Astrocyte of the spinal cord (primary cell): ENCODE measurements around the gene C5orf22.
"Not testable (repeated sequence)": the region's sequence is repeated elsewhere in the genome, so short reads cannot be mapped to it uniquely, and the experiment has no call there.

Experiments
- DNase-seq: peaks from one replicate; pipeline ENCODE4 v3.0.0; 2011; ENCODE audit warnings: low read depth, low spot score
- H3K4me3 ChIP-seq: 2 replicates; pipeline ENCODE4 v1.5.1; 2011; ENCODE audit warnings: low read depth, mild to moderate bottlenecking, low read length, moderate library complexity
- in situ Hi-C: cut with HindIII; loops from 2 replicates; pipeline ENCODE4 v1.10.0; 2017; ENCODE audit warnings: low sequenced_read_pairs
- TF ChIP-seq, protein P1 (sequence below): IDR thresholded peaks from 2 replicates; pipeline ENCODE4 v1.5.1; 2012; ENCODE audit warnings: low read depth, mild to moderate bottlenecking, low read length, inconsistent platforms

Gene C5orf22

DNA sequence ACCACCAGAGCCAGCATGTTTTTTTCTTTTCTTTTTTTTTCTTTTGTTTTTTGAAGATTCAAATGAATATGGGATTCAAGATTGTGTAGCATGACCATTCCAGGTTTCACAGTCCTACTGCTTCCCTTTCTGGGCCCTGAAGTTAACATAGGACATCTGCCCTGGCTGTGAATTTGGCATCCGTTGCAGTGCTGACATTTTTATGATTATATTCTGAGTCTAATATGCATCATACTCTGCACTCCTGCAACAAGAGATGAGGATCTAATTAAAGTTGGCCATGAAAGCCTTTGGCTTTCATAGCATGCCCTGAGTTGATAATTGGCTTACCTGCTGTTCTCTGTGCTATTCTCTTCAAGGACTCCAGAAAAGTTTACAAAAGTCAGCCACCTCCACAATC, 29.8 kb downstream of the C5orf22 start:
- DNase-seq, result no peak
- TF ChIP-seq, protein P1, sequence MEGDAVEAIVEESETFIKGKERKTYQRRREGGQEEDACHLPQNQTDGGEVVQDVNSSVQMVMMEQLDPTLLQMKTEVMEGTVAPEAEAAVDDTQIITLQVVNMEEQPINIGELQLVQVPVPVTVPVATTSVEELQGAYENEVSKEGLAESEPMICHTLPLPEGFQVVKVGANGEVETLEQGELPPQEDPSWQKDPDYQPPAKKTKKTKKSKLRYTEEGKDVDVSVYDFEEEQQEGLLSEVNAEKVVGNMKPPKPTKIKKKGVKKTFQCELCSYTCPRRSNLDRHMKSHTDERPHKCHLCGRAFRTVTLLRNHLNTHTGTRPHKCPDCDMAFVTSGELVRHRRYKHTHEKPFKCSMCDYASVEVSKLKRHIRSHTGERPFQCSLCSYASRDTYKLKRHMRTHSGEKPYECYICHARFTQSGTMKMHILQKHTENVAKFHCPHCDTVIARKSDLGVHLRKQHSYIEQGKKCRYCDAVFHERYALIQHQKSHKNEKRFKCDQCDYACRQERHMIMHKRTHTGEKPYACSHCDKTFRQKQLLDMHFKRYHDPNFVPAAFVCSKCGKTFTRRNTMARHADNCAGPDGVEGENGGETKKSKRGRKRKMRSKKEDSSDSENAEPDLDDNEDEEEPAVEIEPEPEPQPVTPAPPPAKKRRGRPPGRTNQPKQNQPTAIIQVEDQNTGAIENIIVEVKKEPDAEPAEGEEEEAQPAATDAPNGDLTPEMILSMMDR, result no peak
- in situ Hi-C loops, result no loop called here
- no peak overlapping the region for H3K4me3 ChIP-seq

DNA sequence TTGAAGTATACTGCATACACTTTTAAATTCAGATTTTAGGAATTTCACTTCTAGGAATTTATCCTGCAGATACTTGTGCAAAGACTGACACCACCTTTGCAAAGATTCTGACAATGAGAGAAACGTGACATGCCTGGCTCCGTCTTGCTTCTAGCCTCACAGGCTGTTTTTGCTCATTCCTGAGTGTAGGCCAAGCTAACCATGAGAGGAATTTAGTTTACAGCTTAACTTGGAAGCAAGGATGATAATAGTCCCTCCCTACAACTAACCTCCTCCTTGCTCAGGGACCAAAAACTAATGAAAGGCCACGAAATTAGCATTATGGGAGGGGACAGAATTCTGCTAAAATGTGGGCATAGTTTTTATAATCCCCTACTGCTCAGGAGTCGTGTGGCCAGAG, 31.1 kb downstream of the C5orf22 start:
- H3K4me3 ChIP-seq, result no peak overlapping the region
- in situ Hi-C loops, result no loop called here
- no peak for DNase-seq
- TF ChIP-seq, protein P1, result no peak

DNA sequence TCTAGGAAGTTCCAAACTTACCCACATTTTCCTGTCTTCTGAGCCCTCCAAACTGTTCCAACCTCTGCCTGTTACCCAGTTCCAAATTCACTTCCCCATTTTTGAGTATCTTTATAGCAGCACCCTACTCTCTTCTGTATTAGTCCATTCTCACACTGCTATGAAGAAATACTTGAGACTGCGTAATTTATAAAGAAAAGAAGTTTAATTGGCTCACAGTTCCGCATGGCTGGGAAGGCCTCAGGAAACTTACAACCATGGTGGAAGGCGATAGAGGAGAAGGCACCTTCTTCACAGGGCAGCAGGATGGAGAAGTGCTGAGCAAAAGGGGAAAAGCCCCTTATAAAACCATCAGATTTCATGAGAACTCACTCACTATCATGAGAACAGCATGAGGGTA, 34.3 kb downstream of the C5orf22 start:
- DNase-seq, in situ Hi-C loops, H3K4me3 ChIP-seq: not testable (repeated sequence)

DNA sequence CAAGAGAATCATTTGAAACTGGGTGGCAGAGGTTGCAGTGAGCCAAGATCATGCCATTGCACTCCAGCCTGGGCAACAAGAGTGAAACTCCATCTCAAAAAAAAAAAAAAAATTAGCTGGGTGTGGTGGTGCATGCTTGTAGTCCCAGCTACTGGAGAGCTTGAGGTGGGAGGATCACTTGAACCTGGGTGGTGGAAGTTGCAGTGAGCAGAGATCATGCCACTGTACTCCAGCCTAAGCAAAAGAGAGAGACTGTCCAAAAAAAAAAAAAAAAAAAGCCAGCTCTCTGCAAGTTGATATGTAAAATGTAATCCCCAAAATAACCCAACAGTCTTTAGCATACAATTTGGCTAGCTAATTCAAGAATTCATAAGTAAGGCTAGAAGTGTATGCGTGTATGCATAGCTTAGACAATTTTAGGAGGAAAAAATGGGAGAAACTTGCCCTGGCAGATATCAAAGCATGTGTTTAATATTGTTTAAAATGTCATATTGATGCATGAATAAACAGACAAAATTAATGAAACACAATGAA, 36.3 kb downstream of the C5orf22 start:
- TF ChIP-seq, protein P1, result no peak
- no peak overlapping the region for H3K4me3 ChIP-seq
- in situ Hi-C loops, result no loop called here
- DNase-seq, result no peak

DNA sequence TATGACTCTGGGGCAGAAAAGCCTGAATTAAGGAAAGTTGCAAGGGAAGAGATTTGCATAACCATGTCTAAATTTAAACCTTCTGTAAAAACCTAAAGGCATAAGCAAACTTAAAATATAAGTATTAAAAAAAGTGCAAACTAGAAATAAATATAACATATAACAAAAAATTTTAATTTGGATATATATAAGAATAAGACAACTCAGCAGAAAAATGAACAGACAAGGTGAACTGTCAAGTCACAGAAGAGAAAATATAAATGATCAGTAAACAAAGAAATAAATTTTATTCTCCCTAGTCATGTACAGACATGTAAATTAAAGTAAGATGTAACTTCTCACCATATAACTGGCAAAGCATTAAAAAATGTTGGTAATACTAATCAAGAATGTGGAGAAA, 37.0 kb downstream of the C5orf22 start:
- TF ChIP-seq, protein P1, result no peak
- no peak for DNase-seq
- no peak overlapping the region for H3K4me3 ChIP-seq
- in situ Hi-C loops, result no loop called here

DNA sequence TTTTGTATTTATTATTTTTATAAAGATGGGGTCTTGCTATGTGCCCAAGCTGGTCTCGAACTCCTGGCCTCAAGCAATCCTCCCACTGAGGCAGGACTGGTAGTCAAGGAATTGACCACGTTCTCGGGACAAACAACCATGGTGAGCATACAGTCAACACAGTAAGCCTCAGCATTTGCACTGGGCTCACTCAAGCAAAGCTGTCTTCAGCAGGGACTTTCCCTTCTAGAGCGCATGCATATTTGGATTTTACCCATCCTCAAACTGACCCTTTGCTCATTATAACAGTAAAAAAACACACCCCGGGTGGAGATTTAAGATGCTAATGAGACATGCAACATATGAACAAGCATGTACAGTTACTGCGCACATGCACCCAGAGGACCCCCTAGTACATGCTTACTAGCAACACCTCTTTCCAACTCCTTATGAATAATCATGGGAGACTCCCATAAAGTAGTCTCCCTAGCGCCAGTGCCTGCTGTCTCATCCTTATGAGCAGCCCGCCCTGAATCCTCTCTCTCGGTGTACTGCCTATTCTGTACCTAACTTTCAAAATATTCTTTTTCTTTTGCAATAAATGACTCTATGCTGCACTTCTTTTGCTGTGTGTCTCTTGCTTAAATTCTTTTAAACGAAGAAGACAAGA, 41.5 kb downstream of the C5orf22 start:
- in situ Hi-C loops, result no loop called here
- no peak for DNase-seq
- TF ChIP-seq, protein P1, result no peak
- no peak overlapping the region for H3K4me3 ChIP-seq

DNA sequence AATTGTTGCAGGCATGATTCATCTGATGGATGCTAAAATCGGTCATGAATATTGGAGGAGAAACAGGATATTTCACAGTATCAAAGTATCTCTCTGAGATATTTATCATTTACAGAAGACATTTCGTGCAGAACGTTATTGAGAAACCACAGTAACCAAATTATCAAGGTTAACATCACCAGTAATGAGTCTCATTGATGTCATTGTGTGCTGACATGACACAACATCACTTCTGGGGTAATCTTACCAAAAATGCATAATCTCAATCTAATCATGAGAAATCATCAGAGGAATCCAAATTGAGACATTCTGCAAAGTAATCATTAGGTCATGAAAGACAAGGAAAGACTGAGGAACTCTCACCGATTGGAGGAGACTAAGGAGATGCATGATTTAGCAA, 42.7 kb downstream of the C5orf22 start:
- TF ChIP-seq, protein P1, result no peak
- in situ Hi-C loops, result no loop called here
- no peak overlapping the region for H3K4me3 ChIP-seq
- no peak for DNase-seq
